HT-29 (cell line): ENCODE results near the gene NECAB2. TPM values are rescaled to one million over a fixed set of nuclear protein-coding genes. Genes with fewer than 3 reads are reported as not detected.

Source experiments
- DNase-seq: peaks from one replicate; pipeline ENCODE4 v3.0.0-alpha.2; 2015; ENCODE audit warnings: low spot score
- total RNA-seq: library from RNA; depleted of rRNA; stranded (reverse); fragments of >200 nt; shearing (Covaris generic); gene quantifications from 2 replicates; pipeline ENCODE4 v1.2.3, GENCODE V29; 2014

Gene NECAB2
- total RNA-seq, 1 experiment from 2014 or later = not detected

DNA sequence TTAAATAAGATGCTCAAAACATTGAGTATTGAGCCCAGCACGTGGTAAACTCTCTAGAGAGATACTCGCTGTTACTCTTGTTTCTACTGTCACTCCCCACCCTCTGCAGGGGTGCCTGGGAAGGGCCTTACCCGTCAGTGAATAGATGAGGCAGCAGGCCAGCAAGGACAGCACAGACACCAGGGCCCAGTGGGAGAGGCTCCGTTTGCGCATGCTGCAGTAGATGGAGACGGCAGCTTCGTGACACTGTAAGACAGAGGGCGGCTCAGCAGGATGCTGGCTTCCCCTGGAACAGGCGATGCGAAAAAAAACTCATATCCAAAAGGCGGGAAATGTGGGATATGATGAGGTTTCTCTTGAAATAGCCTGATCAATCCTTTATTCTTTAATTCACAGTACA, 54.6 kb downstream of the NECAB2 start:
- DNase-seq = no peak

DNA sequence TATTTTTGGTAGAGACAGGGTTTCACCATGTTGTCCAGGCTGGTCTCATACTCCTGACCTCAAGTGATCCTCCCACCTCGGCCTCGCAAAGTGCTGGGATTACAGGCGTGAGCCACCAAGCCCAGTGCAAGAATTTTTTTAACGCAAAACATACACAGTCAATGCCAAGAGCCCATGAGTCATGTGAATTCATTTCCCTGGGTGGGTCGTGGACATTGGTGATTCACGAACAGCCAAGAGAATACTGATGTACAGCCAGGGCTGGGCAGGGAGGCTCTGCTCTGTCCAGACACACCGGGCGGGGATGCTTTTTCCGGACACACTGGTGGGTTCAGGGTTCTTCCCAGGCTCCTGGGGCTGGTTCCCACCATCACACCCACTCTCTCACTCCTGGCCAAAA, 56.8 kb downstream of the NECAB2 start:
- peak; percentile 61 for DNase-seq

DNA sequence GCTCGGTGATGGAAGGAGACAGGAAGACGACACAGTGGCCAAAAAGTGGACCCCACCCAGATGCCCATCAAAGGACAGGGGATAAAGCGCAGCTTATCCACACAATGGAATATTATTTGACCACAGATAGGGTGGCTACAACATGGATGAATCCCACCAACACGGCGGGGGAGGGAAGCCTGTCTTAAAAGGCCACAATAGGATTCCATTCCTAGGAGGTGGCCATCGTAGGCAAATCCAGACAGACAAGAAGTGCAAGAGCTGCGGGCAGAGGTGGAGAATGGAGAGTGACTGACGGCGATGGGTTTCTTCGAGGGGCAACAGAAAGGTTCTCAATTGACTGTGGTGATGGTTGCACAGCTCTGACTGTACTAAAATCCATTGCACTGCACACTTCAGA, 58.6 kb downstream of the NECAB2 start:
- no peak for DNase-seq

DNA sequence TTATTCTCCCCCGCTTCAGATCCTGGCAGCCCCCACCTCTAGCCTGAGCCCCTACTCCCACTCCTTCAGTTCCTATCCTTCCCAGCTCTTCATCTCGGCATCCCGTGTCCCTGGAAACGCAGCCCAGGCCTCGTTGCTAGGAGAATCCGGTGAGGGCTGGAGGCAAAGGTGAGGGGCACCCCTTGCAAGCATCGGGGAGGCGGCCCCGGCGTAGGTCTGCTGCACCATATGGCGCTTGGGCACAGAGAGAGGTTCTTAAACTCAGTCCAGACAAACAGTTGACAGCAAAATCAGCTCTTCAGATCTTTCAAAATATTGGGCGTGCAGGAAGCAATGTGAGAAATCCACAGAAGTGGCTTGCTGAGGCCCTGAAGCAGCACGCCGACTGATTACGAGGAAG, 59.6 kb downstream of the NECAB2 start:
- no peak for DNase-seq

DNA sequence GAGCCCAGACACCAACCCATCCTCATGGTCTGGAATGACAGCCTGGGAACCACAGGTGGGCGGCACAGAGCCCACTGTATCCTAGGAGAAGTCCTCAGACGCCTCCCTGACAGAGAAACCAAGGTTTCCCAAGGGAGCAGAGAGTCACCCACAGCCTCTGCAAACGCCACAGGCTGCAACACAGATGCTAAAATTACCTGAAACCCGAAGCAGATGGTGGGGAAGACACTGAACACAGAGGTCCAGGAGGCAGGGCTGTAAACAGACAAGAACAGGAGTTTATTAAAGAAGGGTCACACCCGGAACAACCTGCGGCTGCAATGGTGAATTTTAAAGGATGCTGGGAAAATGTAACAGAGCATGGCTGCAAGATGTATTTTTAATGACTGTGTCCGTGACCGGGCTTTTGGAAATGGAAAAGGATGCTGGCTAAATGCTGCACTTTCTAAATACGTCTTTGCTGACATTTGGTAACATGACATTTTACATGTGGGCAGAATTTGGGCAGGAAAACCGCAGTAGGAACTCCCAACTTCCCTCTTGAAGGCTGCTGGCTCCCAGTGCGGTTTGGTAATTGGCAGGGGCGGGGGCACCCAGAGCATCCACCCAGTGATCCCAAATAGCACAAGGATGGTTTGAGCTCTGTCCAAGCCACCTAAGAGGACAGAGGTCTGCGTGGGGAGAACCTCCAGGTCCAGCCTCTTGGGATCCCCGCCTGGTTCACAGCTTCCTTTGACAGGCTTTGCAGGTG, 61.4 kb downstream of the NECAB2 start:
- no peak for DNase-seq

DNA sequence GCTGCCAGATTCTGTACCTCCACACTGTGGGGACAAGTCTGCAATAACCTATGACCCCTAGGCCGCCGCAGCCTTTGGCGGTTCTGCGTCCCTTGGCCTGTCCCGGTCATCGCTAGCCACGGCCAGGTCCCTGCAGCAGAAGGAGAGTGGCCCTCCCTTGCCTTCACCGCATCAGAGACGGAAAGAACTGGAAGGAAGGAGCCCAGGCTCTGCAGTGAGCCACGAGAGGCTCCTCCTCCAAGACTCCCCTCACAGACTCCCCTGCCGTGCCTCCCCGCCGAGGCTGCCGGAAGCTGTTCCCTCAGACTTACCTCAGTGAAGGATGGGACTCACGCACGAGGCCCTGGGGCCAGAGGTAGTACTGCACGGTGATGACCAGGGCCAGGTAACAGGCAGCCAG, 63.5 kb downstream of the NECAB2 start:
- no peak for DNase-seq

DNA sequence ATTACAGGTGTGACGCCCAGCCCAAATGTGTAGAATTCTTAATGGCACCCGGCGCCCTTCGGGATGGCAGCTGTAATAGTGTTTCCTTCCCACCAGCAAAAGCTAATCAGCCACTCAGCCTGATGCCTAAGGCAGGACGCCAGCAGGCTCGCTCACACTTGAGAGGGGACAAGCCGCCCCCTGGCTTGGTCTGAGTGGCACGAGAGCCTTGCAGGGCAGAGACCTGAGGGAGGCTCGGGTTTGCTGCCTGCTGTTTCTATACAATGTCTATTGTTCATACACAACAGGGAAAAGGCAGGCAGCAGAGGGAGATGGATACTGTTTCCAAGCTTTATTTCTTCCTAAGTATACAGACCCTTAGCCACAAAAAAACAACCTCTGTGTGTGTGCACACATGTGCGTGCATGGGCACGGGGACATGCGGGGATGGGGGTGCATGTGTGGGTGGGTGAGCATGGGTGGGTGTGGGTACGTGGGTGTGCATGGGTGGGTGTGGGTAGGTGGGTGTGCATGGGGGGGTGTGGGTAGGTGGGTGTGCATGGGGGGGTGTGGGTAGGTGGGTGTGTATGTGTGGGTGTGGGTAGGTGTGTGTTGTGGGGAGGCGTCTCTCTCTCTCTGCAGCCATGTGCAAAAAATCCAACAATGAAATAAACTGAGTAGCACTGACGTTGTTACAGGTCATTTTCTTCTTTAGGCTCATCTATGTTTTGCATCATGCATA, 64.6 kb downstream of the NECAB2 start:
- DNase-seq = no peak

DNA sequence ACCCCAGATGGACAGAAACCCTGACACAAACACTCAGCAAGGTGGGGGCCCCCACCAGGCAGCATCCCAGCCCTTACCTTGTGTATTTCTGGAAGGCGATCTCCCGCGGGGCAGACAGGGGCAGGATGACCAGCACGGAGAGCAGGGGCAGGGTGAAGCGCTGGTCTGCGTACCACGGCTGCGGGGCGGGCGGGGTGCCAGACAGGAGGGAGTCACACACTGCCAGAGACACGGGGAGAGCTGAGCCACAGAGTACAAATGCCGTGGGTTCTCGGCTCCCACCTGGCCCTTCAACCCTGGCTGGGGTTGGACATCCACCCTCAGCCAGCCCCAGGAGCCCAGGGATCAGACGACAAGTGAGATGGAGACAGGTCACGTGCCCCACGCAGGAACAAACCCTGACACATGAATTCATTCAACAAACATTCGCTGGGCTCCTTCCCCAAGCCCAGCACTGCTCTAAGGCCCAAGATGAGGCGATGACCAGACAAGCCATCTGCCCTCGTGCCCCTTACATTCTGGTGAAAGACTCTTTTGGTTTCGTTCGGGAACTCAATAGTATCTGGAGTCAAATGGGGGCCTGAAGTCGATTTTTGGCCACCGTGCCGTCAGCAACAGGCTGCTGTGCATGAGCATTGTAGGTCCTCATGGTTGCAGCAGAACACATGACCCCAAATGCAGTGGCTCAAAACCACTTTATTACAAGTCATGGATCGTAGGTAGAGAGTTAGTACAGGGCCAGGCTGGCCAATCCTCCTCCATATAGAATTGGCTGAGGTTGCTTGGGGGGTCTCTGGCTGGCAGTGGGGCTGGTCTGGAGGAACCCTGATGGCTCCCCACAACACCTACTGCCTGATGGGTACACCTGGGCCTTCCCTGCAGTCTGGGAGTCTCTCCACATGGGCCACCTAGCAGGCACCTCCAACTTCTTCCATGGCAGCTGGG, 65.5 kb downstream of the NECAB2 start:
- no peak for DNase-seq

DNA sequence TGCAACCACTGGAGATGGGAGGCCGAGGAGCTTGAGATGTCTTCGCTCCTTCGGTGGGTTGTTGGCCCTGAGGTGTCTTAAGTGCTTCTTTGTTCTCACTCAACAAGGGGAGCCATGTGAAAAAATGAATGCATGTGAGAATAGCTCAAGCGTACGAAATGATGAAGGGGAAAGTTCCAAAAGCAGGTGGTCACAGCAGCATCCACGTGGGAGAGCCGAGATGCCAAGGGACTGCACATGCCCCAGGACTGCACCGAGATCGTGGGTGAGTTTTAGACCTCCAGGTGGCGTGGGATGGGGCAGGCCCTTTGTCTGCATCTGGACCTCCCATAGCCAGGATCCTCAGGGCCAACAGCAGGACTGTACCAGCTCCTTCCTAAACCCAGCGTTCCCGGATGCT, 66.5 kb downstream of the NECAB2 start:
- no peak for DNase-seq

DNA sequence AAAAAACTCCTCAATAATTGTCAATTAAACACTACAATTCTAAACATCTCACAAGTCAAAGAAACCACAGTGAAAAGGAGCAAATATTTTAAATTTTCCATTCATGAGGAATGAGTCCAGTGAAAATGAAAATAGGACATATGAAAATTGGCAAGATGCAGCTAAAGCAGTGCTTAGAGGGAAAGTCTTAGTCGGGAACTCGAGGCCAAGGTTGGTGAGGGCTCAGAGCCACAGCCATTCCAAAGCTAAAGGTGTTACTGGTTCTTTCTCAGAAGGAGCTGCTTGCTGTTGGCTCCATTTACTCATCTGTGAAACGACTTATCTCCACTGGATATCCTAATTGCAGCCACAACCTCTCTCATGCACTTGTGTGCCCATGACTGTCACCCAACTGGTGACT, 68.1 kb downstream of the NECAB2 start:
- DNase-seq = no peak

DNA sequence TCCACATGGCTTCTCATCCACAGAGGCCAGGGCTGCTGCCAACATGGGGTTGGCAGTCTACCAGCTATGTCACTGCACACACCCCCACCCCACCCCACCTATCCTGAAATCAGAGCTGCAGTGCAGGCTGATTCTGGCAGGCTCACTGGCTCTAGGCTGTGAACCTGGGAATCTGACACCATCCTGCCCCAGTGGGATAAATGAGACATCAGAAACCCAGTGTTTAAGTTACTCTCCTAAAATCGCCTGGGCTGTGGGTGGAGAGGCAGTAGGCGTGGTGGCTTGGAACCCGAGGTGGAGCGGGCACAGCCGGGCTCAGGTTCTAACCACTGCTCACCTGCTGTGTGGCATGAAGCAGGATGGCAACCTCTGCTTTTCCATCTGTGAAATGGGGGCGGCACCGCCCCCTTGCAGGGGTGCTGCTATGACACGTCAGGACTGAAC, 69.0 kb downstream of the NECAB2 start:
- no peak for DNase-seq

DNA sequence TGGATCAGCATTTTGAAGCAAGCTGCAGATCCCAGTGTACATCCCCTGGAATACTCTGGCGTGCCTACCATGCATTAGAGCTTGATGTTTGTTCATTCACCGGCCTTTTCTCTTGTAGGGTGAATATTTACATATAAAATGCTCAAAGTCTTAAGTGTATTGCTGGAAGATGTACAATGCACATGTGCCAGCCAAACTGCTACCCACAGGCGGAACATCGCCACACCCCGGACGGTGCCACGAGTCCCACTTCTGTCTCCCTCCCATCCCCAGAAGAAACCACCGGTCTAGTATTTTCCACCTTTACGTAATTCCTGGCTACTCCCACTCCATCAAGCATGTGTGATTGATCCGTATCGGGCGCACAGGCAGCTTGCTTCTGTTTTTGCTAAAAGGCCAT, 70.4 kb downstream of the NECAB2 start:
- DNase-seq = no peak

DNA sequence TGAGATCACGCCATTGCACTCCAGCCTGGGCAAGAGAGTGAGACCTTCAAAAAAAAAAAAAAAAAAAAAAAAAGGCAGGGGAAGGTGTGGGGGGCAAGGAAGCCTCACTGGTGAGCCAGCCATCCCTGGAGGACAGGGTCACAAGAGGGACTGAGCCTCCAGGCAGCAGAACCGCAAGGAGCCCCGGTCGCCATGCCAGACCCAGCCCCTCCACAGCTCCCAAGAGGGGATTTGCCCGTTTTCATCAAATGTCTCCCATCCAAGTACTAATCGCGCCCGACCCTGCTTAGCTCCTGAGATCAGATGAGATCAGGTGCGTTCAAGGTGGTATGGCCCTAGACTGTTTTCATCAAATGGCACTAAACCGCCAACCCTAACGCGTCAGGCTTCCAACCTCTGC, 71.7 kb downstream of the NECAB2 start:
- no peak for DNase-seq

DNA sequence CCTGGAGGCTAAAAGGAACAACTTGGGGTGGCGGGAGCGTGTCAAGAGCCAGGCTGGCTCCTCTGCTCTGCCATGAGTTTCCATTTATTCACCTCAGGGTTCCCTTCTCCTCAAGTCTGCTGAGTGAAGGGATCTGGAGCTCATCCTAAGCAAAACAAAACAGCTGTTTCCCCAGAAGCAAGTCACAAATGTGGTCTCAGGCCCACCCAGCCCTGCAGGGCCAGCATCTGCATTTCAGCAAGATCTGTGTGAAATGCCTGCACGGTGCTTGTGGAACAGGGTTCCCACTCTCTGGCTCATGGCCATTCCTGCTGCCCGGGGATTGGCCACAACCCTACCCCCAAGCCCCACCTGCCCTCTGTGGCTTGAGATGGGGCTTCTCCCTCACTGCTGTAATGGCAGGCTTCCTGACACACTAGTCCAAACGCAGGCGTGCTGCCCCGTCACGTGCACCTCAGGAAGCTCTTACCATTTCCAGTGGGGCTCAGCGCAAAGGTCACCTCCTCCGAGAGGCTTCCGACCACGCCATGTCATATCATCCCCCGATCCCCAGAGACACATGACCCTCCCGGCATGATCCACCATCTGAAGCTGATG, 72.3 kb downstream of the NECAB2 start:
- DNase-seq = no peak

DNA sequence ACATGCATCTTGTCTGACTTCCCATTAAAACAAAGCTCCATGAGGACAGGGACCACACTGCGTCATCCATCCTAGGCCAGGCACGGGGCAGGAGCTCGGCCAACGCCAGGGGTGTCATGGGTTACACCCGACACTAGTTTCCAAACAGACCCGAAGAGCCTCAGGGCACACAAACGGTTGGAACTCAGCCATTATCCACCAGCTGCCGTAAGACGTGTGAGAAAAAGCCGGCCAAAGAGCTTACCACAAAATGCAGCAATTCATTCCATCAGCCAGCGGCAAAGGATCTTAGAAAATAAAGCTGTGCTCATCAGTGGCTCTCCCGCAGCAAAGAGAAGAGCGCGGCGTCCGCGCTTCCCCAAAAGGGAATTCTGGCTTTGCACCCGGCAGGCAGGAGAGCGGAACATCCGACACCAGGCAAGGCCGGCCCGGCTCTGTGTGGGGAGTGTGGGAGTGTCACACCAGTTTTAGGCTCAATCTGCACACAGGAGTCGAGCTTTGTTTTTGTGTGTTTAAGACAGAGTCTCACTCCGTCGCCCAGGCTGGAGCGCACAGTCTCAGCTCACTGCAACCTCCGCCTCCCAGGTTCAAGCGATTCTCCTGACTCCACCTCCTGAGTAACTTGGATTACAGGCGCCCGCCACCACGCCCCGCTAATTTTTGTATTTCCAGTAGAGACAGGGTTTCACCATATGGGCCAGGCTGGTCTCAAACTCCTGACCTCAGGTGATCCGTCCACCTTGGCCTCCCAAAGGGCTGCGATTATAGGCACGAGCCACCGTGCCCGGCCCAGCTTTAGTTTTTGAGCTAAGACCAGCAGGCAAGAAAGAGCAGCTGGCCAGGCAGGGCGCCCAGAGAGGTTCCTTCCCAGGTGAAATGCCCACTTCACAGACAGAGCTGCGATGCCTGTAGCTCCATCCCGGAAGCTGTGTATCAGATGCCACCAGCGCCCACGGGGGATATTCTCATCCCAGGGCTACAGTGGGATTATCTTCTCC, 73.1 kb downstream of the NECAB2 start:
- DNase-seq = no peak

DNA sequence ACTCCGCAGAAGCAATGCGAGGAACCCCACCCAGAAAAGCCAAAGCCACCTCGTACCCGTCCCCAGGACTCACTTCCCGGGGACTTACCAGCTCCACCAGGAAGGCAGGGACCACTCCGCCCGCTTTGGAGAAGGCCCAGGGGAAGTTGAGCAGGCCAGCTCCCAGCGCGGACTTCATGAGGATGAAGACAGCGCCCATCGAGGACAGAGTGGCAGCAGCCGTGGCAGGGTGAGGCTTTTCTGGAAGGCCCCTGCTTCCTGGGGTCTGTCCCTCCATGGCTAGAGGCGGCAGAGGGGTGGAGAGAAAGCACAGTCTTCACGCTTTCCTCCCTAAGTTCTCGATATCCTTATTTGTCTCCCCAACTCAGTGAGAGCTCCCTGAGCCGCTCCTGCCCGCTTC, 73.8 kb downstream of the NECAB2 start:
- no peak for DNase-seq

DNA sequence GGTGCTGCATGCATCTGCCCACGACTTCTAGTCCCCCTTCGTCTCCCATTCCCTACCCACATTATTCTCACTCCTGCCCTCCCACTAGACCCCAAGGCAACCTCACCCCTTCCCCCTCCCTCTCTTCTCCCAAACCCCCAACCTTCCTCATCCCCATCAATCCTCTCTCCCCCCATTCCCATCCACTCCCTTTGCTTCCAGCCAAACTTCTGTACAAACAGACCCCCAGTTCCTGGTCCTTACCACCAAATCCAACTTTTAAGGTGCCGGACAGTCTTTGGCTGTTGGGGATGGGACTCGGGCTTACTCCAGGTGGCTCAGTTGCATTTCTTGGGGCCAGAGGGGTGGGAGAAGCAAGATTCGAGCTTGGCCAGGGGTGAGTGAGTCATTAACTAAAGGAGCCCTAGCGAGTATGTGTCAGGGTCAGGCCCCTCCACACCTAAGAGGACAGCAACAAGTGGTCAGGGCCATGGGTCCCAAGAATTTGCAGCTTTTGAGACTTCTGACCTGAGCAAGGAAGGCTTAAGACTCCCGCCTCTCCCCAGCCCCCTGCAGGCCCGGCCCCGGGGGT, 74.3 kb downstream of the NECAB2 start, which contains the start of gene SLC38A8:
TSS of gene SLC38A8 (minus strand) at position 488 of the 571 bp plus-strand sequence. CDS start 638 bp downstream, outside the sequence.
- no peak for DNase-seq

DNA sequence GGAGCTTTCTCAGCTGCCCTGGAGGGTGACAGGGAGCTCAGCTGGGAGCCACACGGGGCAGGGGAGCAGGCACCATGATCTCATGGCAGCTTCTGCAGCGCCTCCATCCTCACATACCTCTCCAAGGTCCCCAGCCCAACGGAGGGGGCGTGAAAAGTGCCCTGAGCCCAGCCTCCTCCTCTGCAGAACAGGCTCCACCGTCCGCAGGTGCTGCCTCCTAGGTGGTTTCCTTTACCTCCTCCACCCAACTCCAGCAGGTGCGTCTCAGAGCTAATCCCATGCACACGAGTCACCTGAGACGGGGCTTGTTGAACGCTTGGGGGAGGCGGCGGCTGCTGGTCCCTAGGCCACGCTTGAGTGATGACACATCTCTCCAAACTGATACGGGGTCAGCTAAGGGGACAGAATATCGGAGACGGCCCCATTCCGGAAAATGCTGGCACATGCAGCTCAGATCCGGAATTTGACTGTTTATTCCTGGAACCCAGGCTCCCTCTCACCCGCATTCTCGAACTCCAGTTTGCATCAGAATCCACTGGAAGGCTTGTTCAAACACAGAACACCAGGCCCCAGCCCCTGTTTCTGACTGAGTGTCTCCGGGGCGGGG, 74.9 kb downstream of the NECAB2 start:
- DNase-seq = no peak

DNA sequence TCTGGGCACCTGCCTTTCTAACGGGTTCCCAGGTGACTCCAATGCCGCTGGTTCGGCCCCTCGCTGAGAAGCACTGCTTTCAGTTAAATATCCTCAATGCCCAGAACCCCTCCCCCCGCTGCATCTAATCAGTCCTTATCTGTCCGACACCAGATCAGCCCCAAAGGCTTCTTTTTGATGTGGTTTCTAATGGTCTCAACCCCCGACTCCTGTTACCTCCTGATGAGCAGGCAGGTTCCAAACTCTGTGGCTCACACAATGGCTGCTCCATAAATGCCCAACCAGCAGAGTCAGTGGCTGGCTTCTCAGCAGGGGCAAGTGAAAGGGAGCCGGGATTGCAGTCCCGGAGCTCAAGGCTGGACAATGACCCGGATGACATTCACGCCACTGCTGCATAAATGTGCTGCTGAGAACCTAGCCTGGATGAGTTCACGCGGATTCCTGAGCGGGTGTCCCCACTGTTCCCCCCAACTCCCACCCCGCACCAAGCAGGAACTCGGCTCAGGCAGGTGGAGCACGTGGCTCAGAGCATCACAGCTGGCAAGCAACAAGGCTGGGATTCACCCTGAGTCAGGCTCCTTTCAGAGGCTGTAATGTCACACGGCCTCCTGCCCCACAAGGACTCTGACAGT, 75.6 kb downstream of the NECAB2 start:
- no peak for DNase-seq
